Cardiac fibroblast (primary cell): ENCODE measurements around the gene COPZ1.

Experiments used
- DNase-seq, 2 donors: peaks; one replicate each; pipeline versions ENCODE4 v3.0.0 to v3.0.0-alpha.2; 2010; ENCODE audit warnings: low read depth in 2 of 2
- H3K4me3 ChIP-seq, 2 donors: replicated peaks in 1 of 2; 1 replicate in 1 of 2; 2 replicates in 1 of 2; pipeline ENCODE4 v1.5.1; 2011; ENCODE audit warnings: low read depth in 2 of 2, low read length in 2 of 2, mild to moderate bottlenecking in 2 of 2, moderate library complexity in 1 of 2
- CTCF ChIP-seq: IDR thresholded peaks from one replicate; pipeline ENCODE4 v1.5.1; 2011; ENCODE audit warnings: low read depth, mild to moderate bottlenecking, low read length, inconsistent platforms

COPZ1 gene

GRCh38 chr12:54355104-54355815, 30.3 kb downstream of the COPZ1 start:
- no peak for DNase-seq
- no peak overlapping the region for H3K4me3 ChIP-seq

GRCh38 chr12:54356228-54356627, 31.3 kb downstream of the COPZ1 start:
- no peak for DNase-seq
- H3K4me3 ChIP-seq, result no peak overlapping the region
- no peak for TF ChIP-seq CTCF

More at GRCh38 chr12:54355104-54355815, 30.3 kb downstream of the COPZ1 start:
- peak; percentile 3 for TF ChIP-seq CTCF

GRCh38 chr12:54356951-54357356, 32.0 kb downstream of the COPZ1 start:
- no peak for TF ChIP-seq CTCF
- no peak overlapping the region for H3K4me3 ChIP-seq
- DNase-seq, result no peak

- DNase-seq, result no peak
- peak overlapping the region; percentile 58 to 72 for H3K4me3 ChIP-seq
- no peak for TF ChIP-seq CTCF
Observed at GRCh38 chr12:54357506-54358190, 32.7 kb downstream of the COPZ1 start.

GRCh38 chr12:54358191-54358944, 33.4 kb downstream of the COPZ1 start:
- peak overlapping the region; percentile 58 to 72 for H3K4me3 ChIP-seq
- TF ChIP-seq CTCF, result no peak
- DNase-seq, result peak; percentile 43 to 53

GRCh38 chr12:54358945-54359761, 34.2 kb downstream of the COPZ1 start:
- peak overlapping the region; percentile 58 to 72 for H3K4me3 ChIP-seq
- no peak for TF ChIP-seq CTCF

More at GRCh38 chr12:54358945-54359761, 34.2 kb downstream of the COPZ1 start:
- peak; percentile 100 for DNase-seq
